ENCODE results near the gene TMEM114.

TMEM114 gene

DNA sequence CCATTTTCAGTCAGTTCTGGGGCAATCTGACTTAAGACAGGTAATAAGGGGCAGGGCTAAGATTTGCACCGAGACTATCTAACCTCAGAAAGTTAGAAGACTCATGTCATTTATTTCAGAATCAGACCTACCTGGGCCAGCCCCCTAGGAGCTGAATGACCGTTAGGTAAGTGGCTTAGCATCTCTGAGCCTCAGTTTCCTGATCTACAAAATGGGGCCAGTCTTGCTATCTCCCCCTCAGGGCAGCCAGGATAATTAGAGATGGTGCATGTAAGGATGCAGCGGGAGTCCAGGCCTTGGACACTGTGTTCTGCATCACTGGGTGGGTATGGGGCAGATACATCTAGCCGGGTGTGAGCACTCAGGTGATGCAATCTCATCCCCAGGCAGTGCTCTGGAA, 20.8 kb upstream of the TMEM114 start:
- no peak for DNase-seq (ENCODE audit: low read depth)

DNA sequence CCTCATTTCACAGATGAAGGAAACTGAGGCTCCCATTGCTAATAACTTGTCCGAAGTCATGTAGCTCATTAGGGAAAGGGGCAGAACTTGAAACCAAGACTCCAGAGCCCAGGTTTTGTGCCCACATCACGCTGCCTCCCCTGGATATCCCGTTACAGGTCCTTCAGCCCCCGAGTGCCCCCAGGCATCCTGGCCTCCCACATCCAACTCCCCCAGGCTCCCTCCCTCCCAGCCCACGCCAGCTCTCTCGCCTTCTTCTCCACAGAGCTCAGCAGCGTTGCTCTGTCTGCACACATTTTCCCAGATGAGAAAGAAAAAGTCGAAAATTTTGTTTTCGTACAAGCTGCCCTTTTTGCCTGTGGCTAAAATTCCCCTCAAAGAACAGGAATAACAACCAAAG, 16.9 kb upstream of the TMEM114 start:
- DNase-seq (ENCODE audit: low read depth), result no peak

- no peak for DNase-seq (ENCODE audit: low read depth)
Measured at GRCh38 chr16:8605554-8605953, 15.2 kb upstream of the TMEM114 start.

DNA sequence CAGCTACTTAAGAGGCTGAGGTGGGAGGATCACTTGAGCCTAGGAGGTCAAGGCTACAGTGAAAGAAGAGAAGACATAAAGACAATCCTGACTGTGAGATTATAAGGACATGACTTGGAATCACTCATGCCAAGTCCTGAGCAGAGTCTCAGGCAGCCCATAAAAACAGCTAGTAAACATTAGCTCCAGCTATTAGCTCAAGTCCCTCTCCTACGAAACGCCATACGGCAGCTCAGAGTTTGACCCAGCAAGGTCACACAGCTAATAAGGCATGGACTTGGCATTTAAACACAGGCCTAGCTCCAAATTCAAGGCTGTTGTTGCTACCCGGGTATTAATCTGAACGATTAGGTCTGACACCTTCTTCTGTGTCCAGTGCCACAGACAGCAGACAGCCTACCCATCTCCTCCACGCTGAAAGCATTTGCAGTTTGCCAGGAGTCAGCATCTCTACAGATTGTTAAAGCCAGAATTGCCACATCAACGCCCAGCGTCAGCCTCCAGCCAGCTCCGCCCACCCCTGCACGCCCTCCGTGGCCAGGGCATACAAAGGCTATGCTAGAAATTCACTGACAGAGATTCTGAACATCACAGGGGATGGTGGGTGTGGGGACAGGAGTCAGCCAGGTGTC, 9.9 kb upstream of the TMEM114 start:
- no peak for DNase-seq (ENCODE audit: low read depth)

DNA sequence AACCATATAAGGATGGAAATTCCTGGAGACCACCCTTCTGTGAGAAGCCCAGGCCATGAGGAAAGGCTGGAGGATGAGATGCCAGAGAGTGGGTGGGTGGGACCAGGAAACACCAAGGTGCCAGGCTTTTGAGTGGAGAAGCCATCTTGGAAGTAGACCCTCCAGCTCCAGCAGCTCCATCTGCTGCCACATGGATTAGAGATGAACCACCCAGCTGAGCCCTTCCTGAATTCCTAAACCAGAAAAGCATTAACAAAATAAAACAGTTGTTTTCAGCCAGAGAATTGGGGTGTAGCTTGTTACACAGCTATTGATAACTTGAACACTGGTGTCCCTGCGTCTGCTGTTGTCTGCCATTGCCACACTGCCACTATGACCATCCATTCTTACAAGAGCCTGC, 6.3 kb upstream of the TMEM114 start:
- no peak for DNase-seq (ENCODE audit: low read depth)

- DNase-seq (ENCODE audit: low read depth), result no peak
Measured at GRCh38 chr16:8595783-8596182, 5.5 kb upstream of the TMEM114 start.

- no peak for DNase-seq (ENCODE audit: low read depth)
Measured at GRCh38 chr16:8594149-8594666, 3.9 kb upstream of the TMEM114 start.

DNA sequence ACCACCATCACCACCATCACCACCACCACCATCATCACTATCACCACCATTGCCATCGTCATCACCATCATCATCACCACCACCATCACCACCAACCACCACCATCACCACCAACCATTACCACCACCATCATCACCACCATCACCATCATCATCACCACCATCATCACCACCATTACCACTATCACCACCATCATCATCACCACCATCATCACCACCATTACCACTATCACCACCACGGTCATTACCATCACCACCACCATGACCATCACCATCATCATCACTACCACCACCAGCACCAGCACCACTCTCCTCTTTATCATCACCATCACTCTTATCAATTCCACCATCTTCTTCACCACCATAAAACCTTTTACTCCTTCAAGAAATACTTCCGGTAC, 1.1 kb upstream of the TMEM114 start:
- DNase-seq (ENCODE audit: low read depth), result no peak

DNA sequence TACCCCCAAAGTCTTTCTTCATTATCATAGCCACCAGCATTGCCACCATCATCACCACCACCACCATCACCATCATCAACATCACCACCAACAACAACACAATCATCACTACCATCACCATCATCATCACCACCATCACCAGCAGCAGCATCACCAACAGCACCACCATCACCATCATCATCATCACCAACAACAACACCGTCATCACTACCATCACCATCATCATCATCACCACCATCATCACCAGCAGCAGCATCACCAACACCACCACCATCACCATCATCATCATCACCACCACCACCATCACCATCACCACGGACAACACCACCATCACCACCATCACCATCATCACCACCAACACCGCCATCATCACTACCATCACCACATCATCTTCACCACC, 500 bp upstream of the TMEM114 start:
- no peak for DNase-seq (ENCODE audit: low read depth)

GRCh38 chr16:8589057-8589899, 1.0 kb downstream of the TMEM114 start:
- no peak for DNase-seq (ENCODE audit: low read depth)

DNA sequence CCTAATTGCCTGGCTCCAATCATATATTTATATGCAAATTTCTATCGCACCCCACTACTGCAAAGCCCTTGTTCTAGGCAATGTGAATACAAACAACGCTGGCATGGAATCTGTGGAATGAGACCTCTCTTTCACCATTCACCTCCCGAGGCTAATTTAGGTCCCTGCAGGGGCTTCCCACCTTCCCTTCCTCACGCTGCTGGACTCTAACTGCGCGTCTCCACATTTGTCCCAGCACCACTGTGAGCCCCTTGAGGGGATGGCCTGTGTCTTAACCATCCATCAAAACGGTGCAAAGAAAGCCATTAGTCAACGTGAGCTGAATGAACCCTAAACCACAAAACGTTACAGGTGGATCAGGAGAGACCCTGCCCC, 1.6 kb downstream of the TMEM114 start:
- DNase-seq (ENCODE audit: low read depth), result no peak

DNA sequence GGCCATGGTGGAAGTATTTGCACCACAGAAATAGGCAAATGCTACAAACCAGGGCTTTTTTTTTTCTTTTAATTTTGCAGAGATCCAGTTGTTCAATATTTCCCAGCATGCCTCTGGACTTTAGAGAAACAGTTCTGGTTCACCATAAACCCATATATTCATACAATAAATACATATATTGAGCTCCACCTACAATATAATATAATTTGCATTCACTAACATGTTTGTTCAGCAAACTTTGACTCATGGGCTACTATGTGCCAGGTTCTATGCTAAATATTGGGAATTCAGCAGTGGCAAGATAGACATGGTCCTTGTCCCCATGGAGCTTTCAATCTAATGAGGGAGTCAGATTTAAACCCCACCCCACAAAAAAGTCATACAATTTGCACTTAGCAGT, 3.2 kb downstream of the TMEM114 start:
- DNase-seq (ENCODE audit: low read depth), result no peak

DNA sequence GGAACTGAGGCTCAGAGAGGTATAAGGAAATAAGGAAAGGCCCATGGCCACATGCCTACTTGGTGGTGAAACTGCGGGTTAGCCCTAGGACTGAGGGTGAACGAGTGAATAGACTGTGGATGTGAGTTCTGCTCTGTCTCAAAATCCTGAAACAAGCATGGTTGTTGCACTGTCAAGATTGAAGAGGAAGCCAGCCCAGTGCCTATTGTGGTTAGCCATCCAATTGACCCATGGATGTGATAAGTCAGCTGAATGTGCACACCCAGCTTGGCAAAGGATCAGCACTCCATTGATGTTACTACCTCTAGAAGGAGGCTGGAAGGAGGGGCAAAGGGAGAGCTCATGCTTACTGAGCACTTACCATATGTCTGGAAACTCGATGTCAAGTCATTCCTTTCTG, 4.5 kb downstream of the TMEM114 start:
- DNase-seq (ENCODE audit: low read depth), result no peak

DNA sequence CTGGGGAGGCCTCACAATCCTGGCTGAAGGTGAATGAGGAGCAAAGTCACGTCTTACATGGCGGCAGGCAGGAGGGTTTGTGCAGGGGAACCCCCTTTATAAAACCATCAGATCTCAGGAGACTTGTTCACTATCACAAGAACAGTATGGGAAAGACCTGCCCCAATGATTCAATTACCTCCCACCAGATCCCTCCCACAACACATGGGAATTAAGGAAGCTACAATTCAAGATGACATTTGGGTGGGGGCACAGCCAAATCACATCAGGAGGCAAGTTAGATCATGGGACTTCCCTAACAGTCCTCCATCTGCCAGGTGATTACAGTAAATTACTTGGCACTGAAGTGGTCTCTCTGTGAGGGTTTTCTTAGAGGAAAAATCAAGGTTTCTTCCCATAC, 5.3 kb downstream of the TMEM114 start:
- DNase-seq (ENCODE audit: low read depth), result no peak

GRCh38 chr16:8583732-8584131, 6.6 kb downstream of the TMEM114 start:
- DNase-seq (ENCODE audit: low read depth), result no peak

GRCh38 chr16:8583199-8583598, 7.1 kb downstream of the TMEM114 start:
- no peak for DNase-seq (ENCODE audit: low read depth)

- DNase-seq (ENCODE audit: low read depth), result no peak
Measured at GRCh38 chr16:8581831-8582580, 8.3 kb downstream of the TMEM114 start.

DNA sequence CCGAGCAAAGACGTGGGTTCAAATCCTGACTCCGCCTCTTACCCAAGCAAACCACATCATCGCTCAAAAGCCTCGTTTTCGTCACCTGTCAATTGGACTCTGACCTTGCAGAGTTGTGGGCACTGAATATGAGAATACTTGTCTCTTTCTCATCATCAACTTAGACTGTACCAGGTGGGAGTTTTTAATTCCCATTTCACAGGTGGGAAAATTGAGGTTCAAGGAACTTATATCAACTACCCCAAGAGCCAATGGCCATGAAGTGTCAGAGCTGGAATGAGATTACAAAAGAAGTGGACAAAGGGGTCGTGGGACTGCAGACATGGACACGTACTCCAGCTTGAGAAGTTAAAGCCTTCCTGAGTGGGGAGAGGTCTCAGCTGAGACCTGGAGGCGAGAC, 10.8 kb downstream of the TMEM114 start:
- DNase-seq (ENCODE audit: low read depth), result no peak

DNA sequence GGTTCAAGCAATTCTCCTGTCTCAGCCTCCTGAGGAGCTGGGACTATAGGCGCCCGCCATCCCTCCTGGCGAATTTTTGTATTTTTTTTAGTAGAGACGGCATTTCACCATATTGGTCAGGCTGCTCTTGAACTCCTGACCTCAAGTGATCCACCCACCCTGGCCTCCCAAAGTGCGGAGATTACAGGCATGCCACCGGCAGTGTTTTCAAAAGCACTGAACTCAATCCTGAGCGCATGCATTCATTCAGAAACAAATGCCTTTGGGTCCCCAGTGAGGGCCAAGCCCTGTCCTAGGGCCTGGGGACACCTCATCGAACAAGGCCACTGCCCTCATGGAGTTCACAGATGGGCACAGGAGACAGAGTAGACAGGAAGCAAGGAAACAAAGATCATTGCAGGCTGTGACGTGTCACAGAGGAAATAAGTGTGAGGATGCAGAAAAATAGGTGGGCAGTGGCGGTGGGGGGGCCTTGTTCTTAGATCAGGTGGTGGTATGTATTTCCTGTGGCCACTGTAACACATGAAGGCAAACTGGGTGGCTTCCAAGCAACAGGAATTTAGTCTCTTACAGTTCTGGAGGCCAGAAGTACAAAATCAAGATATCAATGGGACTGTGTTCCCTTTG, 12.5 kb downstream of the TMEM114 start:
- no peak for DNase-seq (ENCODE audit: low read depth)

DNA sequence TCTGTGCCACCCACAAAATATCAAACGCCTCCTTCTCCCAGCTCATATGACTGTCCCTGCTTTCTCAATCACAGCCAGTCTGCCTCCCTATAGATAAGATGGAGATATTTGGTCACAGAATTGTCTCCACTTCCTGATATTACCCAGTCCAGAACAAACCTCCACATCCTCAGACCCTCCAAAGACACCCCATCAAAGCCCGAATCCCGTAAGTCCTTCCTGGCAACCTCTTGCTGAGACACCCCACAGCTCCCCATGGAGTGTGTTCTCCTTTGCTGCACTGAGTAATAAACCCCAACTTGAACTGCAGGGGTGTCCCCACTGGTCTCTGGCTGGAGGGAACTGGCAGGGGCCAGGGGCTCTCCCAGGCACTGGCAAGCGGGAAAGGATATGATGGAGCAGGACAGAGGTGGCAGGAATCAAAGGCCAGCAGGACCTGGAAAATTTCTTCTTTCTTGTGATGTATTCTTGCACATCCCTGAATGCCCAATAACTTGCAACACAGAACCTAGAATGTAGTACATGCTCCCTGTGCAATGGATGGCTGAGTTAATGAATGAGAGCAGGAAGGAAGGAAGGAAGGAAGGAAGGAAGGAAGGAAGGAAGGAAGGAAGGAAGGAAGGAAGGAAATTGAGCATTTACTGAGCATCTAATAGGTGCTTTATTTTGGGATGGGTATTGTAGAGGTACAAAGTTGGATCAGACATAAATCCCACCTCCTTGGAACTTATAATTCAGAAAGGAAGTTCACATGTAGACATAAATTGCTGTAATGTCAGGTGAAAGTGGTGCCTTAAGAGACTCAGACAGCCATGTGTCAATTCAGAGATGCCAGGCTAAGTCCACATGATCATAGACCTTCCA, 13.9 kb downstream of the TMEM114 start:
- DNase-seq (ENCODE audit: low read depth), result no peak

DNA sequence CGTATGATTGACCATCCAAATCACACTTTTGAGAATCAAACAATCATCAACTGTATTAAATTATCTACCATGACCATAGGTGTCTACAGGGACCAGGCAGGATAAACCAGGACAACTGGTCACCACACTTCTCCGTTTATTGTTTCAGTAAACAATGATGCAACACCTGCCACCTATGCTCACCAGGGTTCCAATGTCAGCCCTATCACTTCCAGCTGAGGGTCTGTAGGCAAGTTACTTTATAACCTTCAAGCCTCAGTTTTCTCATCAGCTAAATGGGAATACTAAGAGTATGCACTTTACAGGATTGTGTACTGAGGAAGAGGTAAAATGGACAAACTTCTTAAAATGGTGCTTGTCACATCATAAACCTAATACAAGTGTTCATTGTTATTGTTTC, 14.9 kb downstream of the TMEM114 start:
- no peak for DNase-seq (ENCODE audit: low read depth)

Data from activated T-helper 1 cell treated with Interleukin-2 at 50 U/mL for 16 hours (primary cell).